GM12878 (cell line): ENCODE results near the gene NUDCD3. TPM values are rescaled to one million over a fixed set of nuclear protein-coding genes. Genes with fewer than 3 reads are reported as not detected.

ENCODE experiments used
- ATAC-seq: fragments of 200-7000 bp; cut with Tn5 transposase; 3 replicates; pipeline ENCODE4 v1.9.1; 2020; ENCODE audit warnings: mild to moderate bottlenecking, moderate library complexity
- BruUV-seq: library from RNA; stranded (reverse); fragments of 400-500 nt; replicated peaks from 2 replicates; lab custom pipeline; 2021; lab: Mats Ljungman, UMichigan
- CTCF ChIA-PET: fragments of 300-600 bp; sonication (Branson Sonifier 250); formaldehyde crosslinking; extraction: SDS; loops from one replicate; lab custom pipeline; 2021; ENCODE audit warnings: inconsistent platforms; lab: Yijun Ruan, JAX
- POLR2A ChIA-PET: fragments of 350-600 bp; formaldehyde crosslinking; extraction: SDS; loops from one replicate; lab custom pipeline; 2021; ENCODE audit warnings: inconsistent platforms; lab: Charles Lee
- RAD21 ChIA-PET: fragments of 300-600 bp; sonication (Branson Sonifier 250); formaldehyde crosslinking; loops from one replicate; lab custom pipeline; 2023; ENCODE audit warnings: antibody characterized with exemption; ENCODE audit not compliant: unreplicated experiment; lab: Charles Lee
- SMC1A ChIA-PET: fragments of 300-600 bp; sonication (Branson Sonifier 250); formaldehyde crosslinking; loops from one replicate; lab custom pipeline; 2023; ENCODE audit not compliant: unreplicated experiment, uncharacterized antibody; lab: Charles Lee
- DNase-seq: peaks from one replicate; pipeline ENCODE4 v3.0.0-alpha.2; 2011; ENCODE audit warnings: low read depth, low spot score
- FAIRE-seq: peaks from 3 replicates; lab custom pipeline; 2011; peaks lifted over from hg19 to GRCh38; lab: Jason Lieb, UNC
- H2AFZ ChIP-seq: 2 replicates; pipeline ENCODE4 v1.6.0; 2011; ENCODE audit warnings: low read depth, low read length, control low read depth; ENCODE audit not compliant: control insufficient read depth
- H3K27ac ChIP-seq: 2 replicates; pipeline ENCODE4 v1.5.1; 2011; ENCODE audit warnings: control low read depth; ENCODE audit not compliant: control insufficient read depth, insufficient read depth
- H3K27me3 ChIP-seq, 2 experiments: replicated peaks in 1 of 2; 2 replicates each; pipeline versions ENCODE4 v1.6.0 to v1.6.1; 2011; ENCODE audit warnings: low read length in 1 of 2; ENCODE audit not compliant: control insufficient read depth in 2 of 2, insufficient read depth in 2 of 2
- H3K36me3 ChIP-seq, 2 experiments: 2 replicates each; pipeline ENCODE4 v1.5.1; 2011; ENCODE audit warnings: low read length in 1 of 2; ENCODE audit not compliant: control insufficient read depth in 2 of 2, insufficient read depth in 2 of 2
- H3K4me1 ChIP-seq: 2 replicates; pipeline ENCODE4 v1.6.1; 2011; ENCODE audit warnings: mild to moderate bottlenecking, low read length, moderate library complexity, mixed read lengths; ENCODE audit not compliant: control insufficient read depth, insufficient read depth
- H3K4me2 ChIP-seq: 2 replicates; pipeline ENCODE4 v1.6.0; 2011; ENCODE audit warnings: control low read depth; ENCODE audit not compliant: control insufficient read depth, insufficient read depth
- H3K4me3 ChIP-seq: fragments of 200-600 bp; sonication (generic); 2 replicates; pipeline ENCODE4 v1.5.1; 2016
- H3K79me2 ChIP-seq: 2 replicates; pipeline ENCODE4 v1.6.0; 2011; ENCODE audit warnings: low read length; ENCODE audit not compliant: control insufficient read depth, insufficient read depth
- H3K9ac ChIP-seq: 2 replicates; pipeline ENCODE4 v1.8.0; 2011; ENCODE audit warnings: low read length, control low read depth, mixed read lengths; ENCODE audit not compliant: control insufficient read depth, insufficient read depth
- H3K9me3 ChIP-seq: replicated peaks from 3 replicates; pipeline ENCODE4 v1.5.1; 2011; ENCODE audit warnings: mild to moderate bottlenecking, low read length; ENCODE audit not compliant: control insufficient read depth, insufficient read depth
- H4K20me1 ChIP-seq: 2 replicates; pipeline ENCODE4 v1.6.0; 2011; ENCODE audit not compliant: control insufficient read depth, insufficient read depth
- ETV6 ChIP-seq, 2 experiments: fragments of 450-650 bp in 1 of 2; IDR thresholded peaks in 1 of 2; conservative IDR thresholded peaks in 1 of 2; 2 replicates each; pipeline ENCODE4 v1.6.1; 2014; ENCODE audit warnings: antibody characterized with exemption in 1 of 2, borderline replicate concordance in 1 of 2, low read depth in 1 of 2, mild to moderate bottlenecking in 1 of 2, moderate library complexity in 1 of 2
- SRF ChIP-seq, 2 experiments: IDR thresholded peaks; 2 replicates each; pipeline ENCODE4 v1.6.1; 2011; ENCODE audit warnings: low read depth in 2 of 2, low read length in 2 of 2, mild to moderate bottlenecking in 1 of 2, moderate library complexity in 1 of 2
- ZNF207 ChIP-seq: fragments of 450-650 bp; IDR thresholded peaks from 2 replicates; pipeline ENCODE4 v1.6.1; 2014; ENCODE audit warnings: antibody characterized with exemption, mild to moderate bottlenecking, borderline replicate concordance
- WGBS: methylation state at CpG from one replicate; pipeline ENCODE4 v1.1.6; 2016; ENCODE audit warnings: low lambda C conversion rate; ENCODE audit not compliant: insufficient replicate concordance, insufficient coverage; ENCODE audit errors: missing lambda C conversion rate; 5-methylcytosine and 5-hydroxymethylcytosine counted together
- in situ Hi-C: fragments of 300-500 bp; cut with MboI; formaldehyde crosslinking; loops from 9 replicates; pipeline ENCODE4 v1.14.3; 2018; ENCODE audit warnings: mixed read lengths
- intact Hi-C: fragments of 100-400 bp; cut with micrococcal nuclease; formaldehyde crosslinking; loops from one replicate; pipeline ENCODE4 v1.14.2; 2022; ENCODE audit not compliant: unreplicated experiment
- polyA plus RNA-seq, 11 experiments: library from polyadenylated mRNA; depleted of rRNA in 4 of 11; unstranded in 6 of 11; stranded (reverse) in 5 of 11; fragments of >200 nt; fragmentation: Nextera tagmentation in 4 of 11; fragmentation: Illumina TruSeq in 1 of 11; extraction: Ambion mirVana in 4 of 11; extraction: Trizol in 1 of 11; gene quantifications; 1 replicate in 1 of 11; 2 replicates in 10 of 11; pipeline versions ENCODE4 v1.2.1 to v1.2.3, GENCODE V29; 2011 to 2016; ENCODE audit warnings: inconsistent platforms in 2 of 11, missing spikeins in 2 of 11, low read depth in 1 of 11
- total RNA-seq, 4 experiments: library from RNA; depleted of rRNA in 3 of 4; stranded (reverse); fragments of >200 nt in 3 of 4; fragmentation: Illumina TruSeq in 1 of 4; extraction: Trizol in 1 of 4; gene quantifications; 2 replicates each; pipeline versions ENCODE4 v1.2.1 to v1.2.3, GENCODE V29; 2013 to 2021
- TF ChIP-seq, protein P1 (sequence below): fragments of 450-650 bp; IDR thresholded peaks from 2 replicates; pipeline ENCODE4 v1.6.1; 2017; ENCODE audit warnings: mild to moderate bottlenecking, moderate library complexity

NUDCD3 gene
- total and polyA plus RNA-seq, 10 of the 15 experiments (the other 5 are each of a cell fraction or from before 2014, with no cell fraction given), result 25.0 to 89.8 (median 46.4) TPM

DNA sequence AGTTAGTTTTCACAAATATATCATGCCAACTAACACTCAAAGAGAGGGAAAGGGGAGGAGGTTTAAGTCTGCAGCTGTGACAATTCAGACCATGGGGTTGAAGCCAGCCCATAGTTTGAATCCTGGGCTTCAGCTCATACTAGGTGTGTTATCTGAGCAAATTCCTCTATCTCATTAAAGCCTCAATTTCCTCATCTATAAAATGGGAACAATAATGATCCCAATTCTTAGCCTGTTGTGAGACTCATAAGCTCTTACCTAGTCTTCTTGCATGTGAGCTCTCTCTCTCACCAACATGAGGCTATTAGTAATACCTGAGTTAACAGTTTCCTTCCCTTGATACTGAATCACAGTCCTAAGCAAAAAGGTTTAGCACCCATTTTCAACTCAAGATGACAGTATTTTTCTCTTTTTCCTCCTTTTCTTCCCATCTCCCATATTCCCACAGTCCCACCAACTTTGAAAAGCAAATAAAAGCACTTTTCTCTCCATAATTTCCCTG, 49.8 kb downstream of the NUDCD3 start (continued):
- TF ChIP-seq ZNF207 (no peak), SRF (IDR thresholded peaks at IDR 0.05; ENCODE audit: low read depth in 2 of 2, low read length in 2 of 2) (no peak), ETV6 (conservative IDR thresholded peaks at IDR 0.05 in 1 of 2, IDR thresholded peaks at IDR 0.05 in 1 of 2; ENCODE audit: borderline replicate concordance in 1 of 2, low read depth in 1 of 2) (no peak)

DNA sequence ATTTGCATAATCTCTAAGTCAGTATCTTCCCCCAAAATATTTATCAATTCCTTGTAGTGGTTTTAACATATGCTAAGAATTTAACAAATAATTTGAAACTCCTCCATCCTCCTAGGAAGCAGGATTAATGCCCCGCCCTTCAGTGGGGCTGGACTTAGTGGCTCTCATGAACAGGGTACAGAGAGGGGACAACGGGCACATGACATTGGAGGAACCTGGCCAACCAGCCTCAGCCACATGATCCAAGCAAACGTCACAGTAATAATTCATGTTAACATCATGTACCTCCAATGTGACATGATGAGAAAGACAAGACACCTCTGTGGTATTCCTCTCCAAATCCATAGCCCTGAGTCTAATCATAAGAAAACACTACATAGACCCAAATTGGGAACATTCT, 50.5 kb downstream of the NUDCD3 start:
- Histone ChIP-seq H3K4me2 (no peak overlapping the region), H3K4me3 (no peak overlapping the region), H3K27ac (no peak overlapping the region), H3K9ac (no peak overlapping the region), H3K36me3 (no peaks in the 10 kb centered on the region; a peak in 2 of 4 replicates)
- no TSS peak for BruUV-seq
- SMC1A ChIA-PET, result no interaction called here
- WGBS, result 76% methylated on average over 3 of the region's 3 CpGs
- DNase-seq, result no peak
- CTCF ChIA-PET, result no interaction called here
- RAD21 ChIA-PET, result no interaction called here
- no peak for FAIRE-seq
- TF ChIP-seq, protein P1, sequence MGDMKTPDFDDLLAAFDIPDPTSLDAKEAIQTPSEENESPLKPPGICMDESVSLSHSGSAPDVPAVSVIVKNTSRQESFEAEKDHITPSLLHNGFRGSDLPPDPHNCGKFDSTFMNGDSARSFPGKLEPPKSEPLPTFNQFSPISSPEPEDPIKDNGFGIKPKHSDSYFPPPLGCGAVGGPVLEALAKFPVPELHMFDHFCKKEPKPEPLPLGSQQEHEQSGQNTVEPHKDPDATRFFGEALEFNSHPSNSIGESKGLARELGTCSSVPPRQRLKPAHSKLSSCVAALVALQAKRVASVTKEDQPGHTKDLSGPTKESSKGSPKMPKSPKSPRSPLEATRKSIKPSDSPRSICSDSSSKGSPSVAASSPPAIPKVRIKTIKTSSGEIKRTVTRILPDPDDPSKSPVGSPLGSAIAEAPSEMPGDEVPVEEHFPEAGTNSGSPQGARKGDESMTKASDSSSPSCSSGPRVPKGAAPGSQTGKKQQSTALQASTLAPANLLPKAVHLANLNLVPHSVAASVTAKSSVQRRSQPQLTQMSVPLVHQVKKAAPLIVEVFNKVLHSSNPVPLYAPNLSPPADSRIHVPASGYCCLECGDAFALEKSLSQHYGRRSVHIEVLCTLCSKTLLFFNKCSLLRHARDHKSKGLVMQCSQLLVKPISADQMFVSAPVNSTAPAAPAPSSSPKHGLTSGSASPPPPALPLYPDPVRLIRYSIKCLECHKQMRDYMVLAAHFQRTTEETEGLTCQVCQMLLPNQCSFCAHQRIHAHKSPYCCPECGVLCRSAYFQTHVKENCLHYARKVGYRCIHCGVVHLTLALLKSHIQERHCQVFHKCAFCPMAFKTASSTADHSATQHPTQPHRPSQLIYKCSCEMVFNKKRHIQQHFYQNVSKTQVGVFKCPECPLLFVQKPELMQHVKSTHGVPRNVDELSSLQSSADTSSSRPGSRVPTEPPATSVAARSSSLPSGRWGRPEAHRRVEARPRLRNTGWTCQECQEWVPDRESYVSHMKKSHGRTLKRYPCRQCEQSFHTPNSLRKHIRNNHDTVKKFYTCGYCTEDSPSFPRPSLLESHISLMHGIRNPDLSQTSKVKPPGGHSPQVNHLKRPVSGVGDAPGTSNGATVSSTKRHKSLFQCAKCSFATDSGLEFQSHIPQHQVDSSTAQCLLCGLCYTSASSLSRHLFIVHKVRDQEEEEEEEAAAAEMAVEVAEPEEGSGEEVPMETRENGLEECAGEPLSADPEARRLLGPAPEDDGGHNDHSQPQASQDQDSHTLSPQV, result no peak
- TF ChIP-seq, all 136 proteins: peak for 0
- H2AFZ ChIP-seq, result no peak overlapping the region
- in situ Hi-C loops (no loop called here), intact Hi-C loops (no loop called here)
- H3K4me1 ChIP-seq, result no peaks in the 10 kb centered on the region
- no peak for ATAC-seq
- POLR2A ChIA-PET, result no interaction called here
- no peaks in the 10 kb centered on the region for H3K27me3 ChIP-seq
- H3K79me2 ChIP-seq, result peaks cover 2% of the 10 kb centered on the region; the same call in 1 of the 2 replicates
- H3K9me3 ChIP-seq, result no peaks in the 10 kb centered on the region
- no peaks in the 10 kb centered on the region for H4K20me1 ChIP-seq
